K562 (cell line): Measurements from ENCODE around the gene CPTP. TPM values are rescaled to one million over a fixed set of nuclear protein-coding genes. Genes with fewer than 3 reads are reported as not detected.

Experiments used
- CBX1 ChIP-seq: sonication (generic); IDR thresholded peaks from 2 replicates; pipeline ENCODE4 v1.6.1; 2016; ENCODE audit warnings: antibody characterized with exemption, low read depth, mild to moderate bottlenecking
- CBX8 ChIP-seq: fragments of 200-600 bp; sonication (generic); IDR thresholded peaks from 2 replicates; pipeline ENCODE4 v1.6.1; 2012; ENCODE audit warnings: borderline replicate concordance, mixed run types, low read depth, mild to moderate bottlenecking, moderate library complexity, mixed read lengths, low read length, control low read depth, inconsistent platforms; ENCODE audit not compliant: poor library complexity, severe bottlenecking; ENCODE audit errors: extremely low read depth
- HCFC1 ChIP-seq: IDR thresholded peaks from 2 replicates; pipeline ENCODE4 v1.6.1; 2012; ENCODE audit warnings: low read depth, low read length, improper control_type of control experiment
- HNRNPUL1 ChIP-seq: fragments of 200-400 bp; formaldehyde crosslinking; IDR thresholded peaks from 2 replicates; pipeline ENCODE4 v1.6.1; 2017; ENCODE audit warnings: low read length
- NFYB ChIP-seq: IDR thresholded peaks from 2 replicates; pipeline ENCODE4 v1.6.1; 2011; ENCODE audit warnings: mild to moderate bottlenecking, moderate library complexity; ENCODE audit not compliant: insufficient read length; ENCODE audit errors: extremely low read depth
- RNF219 ChIP-seq: fragments of 250-450 bp; sonication (Bioruptor Pico); IDR thresholded peaks from 2 replicates; pipeline ENCODE4 v1.5.0; 2022; ENCODE audit warnings: mild to moderate bottlenecking
- ZNF23 ChIP-seq: fragments of 250-450 bp; sonication (Bioruptor Pico); IDR thresholded peaks from 2 replicates; pipeline ENCODE4 v1.4.0; 2020; ENCODE audit warnings: mild to moderate bottlenecking
- polyA plus RNA-seq, 8 experiments: library from polyadenylated mRNA; depleted of rRNA in 4 of 8; stranded (reverse) in 5 of 8; unstranded in 3 of 8; fragments of >200 nt; fragmentation: Nextera tagmentation in 2 of 8; fragmentation: Illumina TruSeq in 1 of 8; extraction: Ambion mirVana in 2 of 8; extraction: Trizol in 1 of 8; gene quantifications; 2 replicates each; pipeline versions ENCODE4 v1.2.1 to v1.2.3, GENCODE V29; 2011 to 2014; ENCODE audit warnings: inconsistent platforms in 1 of 8, missing spikeins in 1 of 8
- total RNA-seq, 7 experiments: library from RNA; depleted of rRNA in 6 of 7; stranded (reverse); fragments of >200 nt in 6 of 7; fragmentation: Illumina TruSeq in 2 of 7; extraction: Trizol in 2 of 7; gene quantifications; 2 replicates each; pipeline versions ENCODE4 v1.2.1 to v1.2.3, GENCODE V29; 2011 to 2021; ENCODE audit warnings: low replicate concordance in 1 of 7

CPTP gene
- total and polyA plus RNA-seq, 9 of the 15 experiments (the other 6 are each of a cell fraction or from before 2014, with no cell fraction given) = 0.11 to 25.8 (median 3.5) TPM

GRCh38 chr1:1331068-1331965 is 6.7 kb downstream of the CPTP start, which contains the start of gene TAS1R3 (continued):
- TF ChIP-seq HCFC1 = no peak
- TF ChIP-seq RNF219 = no peak
- no peak for TF ChIP-seq ZNF23 (CRISPR knock-in tag)
- TF ChIP-seq NFYB = no peak
- no peak for TF ChIP-seq HNRNPUL1
- TF ChIP-seq CBX8 = no peak
- peak; percentile 31; the same call in 1 of the 2 replicates for TF ChIP-seq CBX1
